Measurements from ENCODE around the gene RPTOR. TPM values are rescaled to one million over a fixed set of nuclear protein-coding genes. Genes with fewer than 3 reads are reported as not detected.
A peak's percentile ranks its signal among the peaks of the same experiment; 100 is the strongest.

Gene RPTOR, protein sequence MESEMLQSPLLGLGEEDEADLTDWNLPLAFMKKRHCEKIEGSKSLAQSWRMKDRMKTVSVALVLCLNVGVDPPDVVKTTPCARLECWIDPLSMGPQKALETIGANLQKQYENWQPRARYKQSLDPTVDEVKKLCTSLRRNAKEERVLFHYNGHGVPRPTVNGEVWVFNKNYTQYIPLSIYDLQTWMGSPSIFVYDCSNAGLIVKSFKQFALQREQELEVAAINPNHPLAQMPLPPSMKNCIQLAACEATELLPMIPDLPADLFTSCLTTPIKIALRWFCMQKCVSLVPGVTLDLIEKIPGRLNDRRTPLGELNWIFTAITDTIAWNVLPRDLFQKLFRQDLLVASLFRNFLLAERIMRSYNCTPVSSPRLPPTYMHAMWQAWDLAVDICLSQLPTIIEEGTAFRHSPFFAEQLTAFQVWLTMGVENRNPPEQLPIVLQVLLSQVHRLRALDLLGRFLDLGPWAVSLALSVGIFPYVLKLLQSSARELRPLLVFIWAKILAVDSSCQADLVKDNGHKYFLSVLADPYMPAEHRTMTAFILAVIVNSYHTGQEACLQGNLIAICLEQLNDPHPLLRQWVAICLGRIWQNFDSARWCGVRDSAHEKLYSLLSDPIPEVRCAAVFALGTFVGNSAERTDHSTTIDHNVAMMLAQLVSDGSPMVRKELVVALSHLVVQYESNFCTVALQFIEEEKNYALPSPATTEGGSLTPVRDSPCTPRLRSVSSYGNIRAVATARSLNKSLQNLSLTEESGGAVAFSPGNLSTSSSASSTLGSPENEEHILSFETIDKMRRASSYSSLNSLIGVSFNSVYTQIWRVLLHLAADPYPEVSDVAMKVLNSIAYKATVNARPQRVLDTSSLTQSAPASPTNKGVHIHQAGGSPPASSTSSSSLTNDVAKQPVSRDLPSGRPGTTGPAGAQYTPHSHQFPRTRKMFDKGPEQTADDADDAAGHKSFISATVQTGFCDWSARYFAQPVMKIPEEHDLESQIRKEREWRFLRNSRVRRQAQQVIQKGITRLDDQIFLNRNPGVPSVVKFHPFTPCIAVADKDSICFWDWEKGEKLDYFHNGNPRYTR (N-terminal part only)
- total RNA-seq (10 to 100 TPM; 63.9 to 69.4 TPM), polyA plus RNA-seq (7.9 TPM)

- H3K27me3 Mint-ChIP-seq = peaks cover 8 to 20% of the 10 kb centered on the region in 2 donors
Observed at GRCh38 chr17:80544655-80545498, at the start of gene RPTOR. Gene RPTOR (plus strand): TSS chr17:80544838. CDS start chr17:80545630, 792 bp downstream.

GRCh38 chr17:80497726-80498241 is 46.9 kb upstream of the RPTOR start:
- no peak for DNase-seq
- POLR2A ChIA-PET = interaction anchor here (0.6 kb wide), 1 partner anchor 177 kb away, joined by 10 read pairs; no protein-coding TSS in a partner anchor
- H3K4me1 Mint-ChIP-seq = peaks cover 4 to 10% (median 7%) of the 10 kb centered on the region in 3 donors
- H3K9me3 ChIP-seq (ENCODE audit: low read length) = no peaks in the 10 kb centered on the region
- no peaks in the 10 kb centered on the region for H3K36me3 Mint-ChIP-seq
- H3K36me3 ChIP-seq (ENCODE audit: insufficient read depth, low read length) = no peaks in the 10 kb centered on the region
- CTCF ChIA-PET = no interaction called here
- no peaks in the 10 kb centered on the region for H3K9me3 Mint-ChIP-seq
- no peak overlapping the region for H3K4me3 Mint-ChIP-seq
- no peak overlapping the region for H3K27ac Mint-ChIP-seq
- peaks cover 18 to 54% of the 10 kb centered on the region in 2 donors for H3K27me3 Mint-ChIP-seq
- no peaks in the 10 kb centered on the region for H3K4me1 ChIP-seq (ENCODE audit: insufficient read depth, low read length)
- no peak overlapping the region for H3K27ac ChIP-seq (ENCODE audit: low read depth, low read length)
- no peaks in the 10 kb centered on the region for H3K27me3 ChIP-seq (ENCODE audit: insufficient read depth, low read length, poor library complexity, severe bottlenecking)
- H3K4me3 ChIP-seq (ENCODE audit: low read length) = no peak overlapping the region

More at GRCh38 chr17:80544655-80545498, at the start of gene RPTOR:
- Histone ChIP-seq H3K27ac (ENCODE audit: low read depth, low read length) (peak within 1 kb of the TSS; percentile 68), H3K9me3 (ENCODE audit: low read length) (no peaks in the 10 kb centered on the region), H3K36me3 (ENCODE audit: insufficient read depth, low read length) (no peaks in the 10 kb centered on the region), H3K4me3 (ENCODE audit: low read length) (peak within 1 kb of the TSS; percentile 87), H3K4me1 (ENCODE audit: insufficient read depth, low read length) (peaks cover 17% of the 10 kb centered on the region), H3K27me3 (ENCODE audit: insufficient read depth, low read length, poor library complexity, severe bottlenecking) (peaks cover 5% of the 10 kb centered on the region)
- POLR2A ChIA-PET = interaction anchor here (1.5 kb wide), 1 partner anchor 90 kb away, joined by 7 read pairs; no protein-coding TSS in a partner anchor
- CTCF ChIA-PET = no interaction called here
- Mint-ChIP-seq H3K36me3 (peaks cover 0 to 11% (median 0%) of the 10 kb centered on the region in 3 donors), H3K27ac (peak within 1 kb of the TSS; percentile 72 to 96 (median 93)), H3K4me1 (peaks cover 27 to 38% (median 31%) of the 10 kb centered on the region in 3 donors), H3K4me3 (peak within 1 kb of the TSS; percentile 88 to 97 (median 95)), H3K9me3 (no peaks in the 10 kb centered on the region)
- DNase-seq = peak; percentile 79 to 90 (median 81)

DNA sequence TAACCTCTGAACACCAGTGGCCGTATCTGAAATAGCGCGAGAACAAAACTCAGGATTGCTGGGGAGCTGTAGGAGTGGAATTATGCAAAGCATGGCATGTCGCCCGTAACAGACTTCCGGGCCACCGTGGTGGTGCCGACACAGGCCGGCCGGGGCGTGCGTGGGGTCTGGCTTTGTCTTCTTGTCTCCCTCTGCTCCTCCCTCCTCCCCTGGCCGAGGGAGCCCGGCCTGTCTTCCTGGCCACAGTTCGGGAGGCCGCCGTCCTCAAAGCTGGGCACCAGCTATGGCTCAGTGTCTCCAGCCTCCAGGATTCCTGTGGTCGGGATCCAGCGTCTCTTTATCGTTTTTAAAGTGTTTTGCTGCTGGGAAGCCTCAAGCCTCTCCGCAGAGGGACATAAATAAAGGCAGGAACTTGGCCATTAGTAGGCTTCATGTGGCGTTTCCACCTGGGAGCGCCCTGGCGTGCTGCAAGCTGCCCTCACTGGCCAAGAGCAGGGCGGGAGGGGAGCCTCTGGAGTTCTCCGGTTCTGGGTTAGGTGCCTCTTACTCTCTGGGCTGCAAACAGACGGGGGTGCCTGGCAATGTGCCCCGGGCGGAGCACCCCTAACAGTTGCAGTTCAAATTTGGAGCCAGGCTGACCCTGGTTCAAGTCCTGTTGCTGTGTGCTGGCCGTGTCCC is 46.3 kb upstream of the RPTOR start:
- POLR2A ChIA-PET = no interaction called here
- Mint-ChIP-seq H3K27me3 (peaks cover 14 to 51% of the 10 kb centered on the region in 2 donors), H3K27ac (no peak overlapping the region), H3K36me3 (no peaks in the 10 kb centered on the region), H3K4me1 (peaks cover 4 to 10% (median 7%) of the 10 kb centered on the region in 3 donors), H3K9me3 (no peaks in the 10 kb centered on the region), H3K4me3 (no peak overlapping the region)
- no peaks in the 10 kb centered on the region for H3K9me3 ChIP-seq (ENCODE audit: low read length)
- H3K27me3 ChIP-seq (ENCODE audit: insufficient read depth, low read length, poor library complexity, severe bottlenecking) = no peaks in the 10 kb centered on the region
- CTCF ChIA-PET = no interaction called here
- H3K4me1 ChIP-seq (ENCODE audit: insufficient read depth, low read length) = no peaks in the 10 kb centered on the region
- H3K4me3 ChIP-seq (ENCODE audit: low read length) = no peak overlapping the region
- no peak overlapping the region for H3K27ac ChIP-seq (ENCODE audit: low read depth, low read length)
- H3K36me3 ChIP-seq (ENCODE audit: insufficient read depth, low read length) = no peaks in the 10 kb centered on the region
- DNase-seq = no peak

DNA sequence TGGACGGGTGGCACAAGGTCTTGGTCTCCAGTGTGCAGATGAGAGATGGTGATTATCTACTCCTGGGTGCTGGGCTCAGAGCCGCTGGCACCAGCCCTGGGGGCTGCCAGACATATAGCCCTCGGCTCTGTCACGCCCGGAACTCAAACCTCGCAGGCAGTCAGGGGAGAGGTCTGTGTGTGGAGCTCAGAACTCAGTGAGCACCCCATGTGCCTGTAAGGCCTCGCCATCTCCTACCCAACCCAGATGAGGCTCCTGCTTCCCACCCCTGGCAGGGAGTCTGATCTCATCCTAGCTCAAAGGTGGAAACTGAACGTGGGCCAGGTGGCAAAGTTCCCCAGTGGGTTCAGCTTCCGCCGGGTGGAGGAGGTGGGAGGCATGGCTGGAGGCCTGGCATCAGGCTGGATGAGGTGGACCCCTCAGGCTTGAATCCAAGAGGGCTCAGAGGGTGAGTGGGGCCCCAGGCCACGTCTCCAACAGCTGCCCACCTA is 45.7 kb upstream of the RPTOR start:
- Mint-ChIP-seq H3K27me3 (peaks cover 13 to 50% of the 10 kb centered on the region in 2 donors), H3K36me3 (no peaks in the 10 kb centered on the region), H3K4me1 (peaks cover 4 to 10% (median 7%) of the 10 kb centered on the region in 3 donors), H3K9me3 (no peaks in the 10 kb centered on the region), H3K4me3 (no peak overlapping the region), H3K27ac (no peak overlapping the region)
- no peak overlapping the region for H3K4me3 ChIP-seq (ENCODE audit: low read length)
- POLR2A ChIA-PET = no interaction called here
- CTCF ChIA-PET = no interaction called here
- DNase-seq = no peak
- H3K27me3 ChIP-seq (ENCODE audit: insufficient read depth, low read length, poor library complexity, severe bottlenecking) = no peaks in the 10 kb centered on the region
- H3K27ac ChIP-seq (ENCODE audit: low read depth, low read length) = no peak overlapping the region
- no peaks in the 10 kb centered on the region for H3K4me1 ChIP-seq (ENCODE audit: insufficient read depth, low read length)
- no peaks in the 10 kb centered on the region for H3K36me3 ChIP-seq (ENCODE audit: insufficient read depth, low read length)
- no peaks in the 10 kb centered on the region for H3K9me3 ChIP-seq (ENCODE audit: low read length)

DNA sequence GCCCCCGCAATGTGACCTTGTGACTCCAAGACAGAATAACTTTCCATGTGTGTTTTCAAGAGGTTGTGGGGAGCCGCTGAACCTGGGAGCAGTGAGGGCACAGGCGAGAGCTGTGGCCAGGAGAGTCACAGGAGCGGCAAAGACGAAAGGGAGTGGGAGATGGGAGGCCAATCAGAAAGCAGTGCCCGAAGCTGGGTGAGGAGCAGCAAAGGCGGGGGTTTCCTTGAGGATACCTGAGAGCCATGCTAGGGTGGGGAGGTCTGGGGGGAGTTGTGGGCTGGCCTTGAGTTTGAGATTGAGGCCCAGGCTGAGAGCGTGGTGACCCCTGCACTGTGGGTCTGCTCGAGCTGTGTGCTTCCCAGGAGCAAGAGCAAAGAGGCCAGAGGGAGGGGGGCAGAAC is 45.1 kb upstream of the RPTOR start:
- Histone ChIP-seq H3K36me3 (ENCODE audit: insufficient read depth, low read length) (no peaks in the 10 kb centered on the region), H3K27ac (ENCODE audit: low read depth, low read length) (no peak overlapping the region), H3K4me3 (ENCODE audit: low read length) (no peak overlapping the region), H3K9me3 (ENCODE audit: low read length) (no peaks in the 10 kb centered on the region), H3K27me3 (ENCODE audit: insufficient read depth, low read length, poor library complexity, severe bottlenecking) (no peaks in the 10 kb centered on the region), H3K4me1 (ENCODE audit: insufficient read depth, low read length) (no peaks in the 10 kb centered on the region)
- no peaks in the 10 kb centered on the region for H3K9me3 Mint-ChIP-seq
- H3K27me3 Mint-ChIP-seq = peaks cover 13 to 47% of the 10 kb centered on the region in 2 donors
- H3K4me3 Mint-ChIP-seq = no peak overlapping the region
- no peak overlapping the region for H3K27ac Mint-ChIP-seq
- H3K36me3 Mint-ChIP-seq = no peaks in the 10 kb centered on the region
- CTCF ChIA-PET = no interaction called here
- POLR2A ChIA-PET = no interaction called here
- peaks cover 4 to 10% (median 7%) of the 10 kb centered on the region in 3 donors for H3K4me1 Mint-ChIP-seq
- no peak for DNase-seq

DNA sequence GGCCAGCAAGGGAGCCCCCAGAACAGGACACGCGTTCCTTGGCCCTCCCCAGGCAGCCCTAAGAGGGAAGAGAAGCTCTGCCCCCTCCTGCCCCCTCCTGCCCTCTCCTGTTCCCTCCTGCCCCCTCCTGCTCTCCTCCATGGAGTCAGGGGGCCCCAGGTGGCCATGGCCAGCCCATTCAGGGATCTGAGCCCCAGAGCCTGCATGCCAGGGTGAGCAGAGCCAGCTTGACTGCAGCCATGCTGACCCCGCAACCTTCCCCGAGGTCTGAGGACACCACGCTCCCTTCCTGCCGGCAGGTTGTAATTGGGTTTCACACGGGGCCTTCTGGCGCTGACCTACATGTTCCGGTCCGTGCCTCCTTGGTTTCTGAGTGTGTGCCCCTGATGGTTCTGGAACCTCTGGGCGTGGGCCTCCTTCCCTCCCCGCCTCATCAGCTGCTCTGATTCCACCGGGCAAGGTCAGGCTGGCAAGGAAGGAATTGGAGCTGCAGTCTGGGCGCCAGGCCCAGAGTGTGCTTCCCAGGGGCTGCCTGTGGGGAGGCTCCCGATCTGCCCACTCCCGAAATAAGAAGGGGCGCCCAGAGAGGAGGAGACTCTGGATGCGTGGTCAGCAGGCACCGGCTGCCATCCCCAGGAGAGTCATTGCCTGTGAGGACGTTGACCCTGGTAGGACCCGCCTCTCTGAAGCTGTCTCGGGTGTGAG is 44.5 kb upstream of the RPTOR start:
- Mint-ChIP-seq H3K36me3 (no peaks in the 10 kb centered on the region), H3K27ac (no peak overlapping the region), H3K9me3 (no peaks in the 10 kb centered on the region), H3K27me3 (peaks cover 11 to 49% of the 10 kb centered on the region in 2 donors), H3K4me3 (no peak overlapping the region), H3K4me1 (peaks cover 4 to 10% (median 7%) of the 10 kb centered on the region in 3 donors)
- Histone ChIP-seq H3K9me3 (ENCODE audit: low read length) (no peaks in the 10 kb centered on the region), H3K27me3 (ENCODE audit: insufficient read depth, low read length, poor library complexity, severe bottlenecking) (no peaks in the 10 kb centered on the region), H3K4me3 (ENCODE audit: low read length) (no peak overlapping the region), H3K27ac (ENCODE audit: low read depth, low read length) (no peak overlapping the region), H3K4me1 (ENCODE audit: insufficient read depth, low read length) (no peaks in the 10 kb centered on the region), H3K36me3 (ENCODE audit: insufficient read depth, low read length) (no peaks in the 10 kb centered on the region)
- no peak for DNase-seq
- ChIA-PET POLR2A (no interaction called here), CTCF (no interaction called here)

All from CD8-positive, alpha-beta memory T cell (primary cell).